Endodermal cell (in vitro differentiated cells): Measurements from ENCODE around the gene GPRIN1. TPM values are rescaled to one million over a fixed set of nuclear protein-coding genes. Genes with fewer than 3 reads are reported as not detected.

Source experiments
- DNase-seq: peaks from one replicate; pipeline ENCODE4 v3.0.0-alpha.2; 2017
- H3K27ac ChIP-seq: 2 replicates; pipeline ENCODE4 v1.5.1; 2013; ENCODE audit warnings: mild to moderate bottlenecking, low read depth, low read length, moderate library complexity
- H3K27me3 ChIP-seq: 2 replicates; pipeline ENCODE4 v1.6.1; 2013; ENCODE audit warnings: mild to moderate bottlenecking, low read length, moderate library complexity; ENCODE audit not compliant: insufficient read depth, control insufficient read depth, poor library complexity, severe bottlenecking
- H3K36me3 ChIP-seq: 2 replicates; pipeline ENCODE4 v1.7.0; 2013; ENCODE audit warnings: mild to moderate bottlenecking, low read length, moderate library complexity; ENCODE audit not compliant: control insufficient read depth, insufficient read depth
- H3K4me1 ChIP-seq: one replicate; pipeline ENCODE4 v1.7.0; 2013; ENCODE audit warnings: low read length; ENCODE audit not compliant: control insufficient read depth, insufficient read depth
- H3K4me3 ChIP-seq: 2 replicates; pipeline ENCODE4 v1.5.1; 2013; ENCODE audit warnings: mild to moderate bottlenecking, low read length, moderate library complexity
- H3K9ac ChIP-seq: 2 replicates; pipeline ENCODE4 v1.6.1; 2013; ENCODE audit warnings: mild to moderate bottlenecking, low read length, moderate library complexity; ENCODE audit not compliant: poor library complexity, severe bottlenecking; ENCODE audit errors: extremely low read depth
- H3K9me3 ChIP-seq: 2 replicates; pipeline ENCODE4 v1.6.1; 2013; ENCODE audit warnings: mild to moderate bottlenecking, low read length, moderate library complexity; ENCODE audit not compliant: control insufficient read depth
- H3K27ac Mint-ChIP-seq: 2 replicates; pipeline ENCODE4 v1.8.0; 2020; ENCODE audit warnings: mixed read lengths
- H3K27me3 Mint-ChIP-seq: 2 replicates; pipeline ENCODE4 v1.8.0; 2021; ENCODE audit warnings: mild to moderate bottlenecking, mixed read lengths; ENCODE audit not compliant: insufficient read depth
- H3K36me3 Mint-ChIP-seq: 2 replicates; pipeline ENCODE4 v1.8.0; 2020; ENCODE audit warnings: low read depth, mixed read lengths
- H3K4me1 Mint-ChIP-seq: 2 replicates; pipeline ENCODE4 v1.8.0; 2020; ENCODE audit warnings: mixed read lengths
- H3K4me3 Mint-ChIP-seq: 2 replicates; pipeline ENCODE4 v1.8.0; 2020; ENCODE audit warnings: mild to moderate bottlenecking, moderate library complexity, mixed read lengths
- H3K9me3 Mint-ChIP-seq: 2 replicates; pipeline ENCODE4 v1.8.0; 2020; ENCODE audit warnings: mild to moderate bottlenecking, mixed read lengths
- WGBS, 2 experiments: methylation state at CpG; one replicate each; pipeline versions ENCODE4 v1.1.5 to v1.1.7; 2013; ENCODE audit warnings: missing lambda C conversion rate in 2 of 2, mixed read lengths in 1 of 2; ENCODE audit not compliant: insufficient coverage in 1 of 2, insufficient read length in 1 of 2; 5-methylcytosine and 5-hydroxymethylcytosine counted together
- total RNA-seq, 2 donors: library from RNA; stranded (reverse); fragmentation: NEBNext Ultra II Directional in 1 of 2; extraction: Animal tissue kit (Norgen Biotek cat#: 25700) in 1 of 2; gene quantifications; 2 replicates in 1 of 2; 3 replicates in 1 of 2; pipeline ENCODE4 v1.2.1, GENCODE V29; 2021
- TF ChIP-seq, protein P1 (sequence below): fragments of 200-600 bp; sonication (generic); conservative IDR thresholded peaks from 2 replicates; pipeline ENCODE4 v1.5.0; 2021; ENCODE audit warnings: antibody characterized with exemption, mild to moderate bottlenecking

Gene GPRIN1
- total RNA-seq, 2 donors from 2014 or later: 4.5 to 4.9 TPM

DNA sequence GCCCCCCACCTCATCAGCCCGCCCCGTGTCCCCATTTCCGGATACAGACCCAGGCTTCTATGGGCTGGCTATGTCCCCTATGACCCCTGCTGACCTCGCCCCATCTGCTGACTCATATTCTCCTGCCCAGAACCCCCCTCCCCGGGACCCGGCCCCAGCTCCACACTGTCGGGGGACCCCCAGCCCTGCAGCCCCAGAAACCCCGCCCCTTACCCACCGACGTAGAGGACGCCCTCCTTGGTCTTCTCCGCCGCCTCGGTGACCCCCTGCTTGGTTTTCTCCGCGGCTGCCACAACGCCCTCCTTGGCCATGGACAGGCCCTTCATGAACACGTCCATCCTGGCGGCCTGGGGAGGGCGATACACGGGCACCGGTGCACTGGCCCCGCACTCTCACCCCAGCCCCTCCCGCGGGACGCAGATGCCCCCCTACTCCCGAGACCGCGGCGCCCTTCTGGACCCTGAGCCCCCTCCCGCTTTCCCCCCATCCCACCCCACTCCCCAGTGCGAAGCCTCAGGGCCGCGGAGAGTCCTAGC lies 19.4 kb upstream of the GPRIN1 start:
- no peak overlapping the region for H3K27ac Mint-ChIP-seq
- 9 to 18% methylated on average over 8 to 34 of the region's 34 CpGs for WGBS, 2 experiments
- Histone ChIP-seq H3K27me3 (peaks cover 70% of the 10 kb centered on the region), H3K4me3 (peak overlapping the region; percentile 74), H3K36me3 (no peaks in the 10 kb centered on the region), H3K9ac (no peak overlapping the region), H3K4me1 (no peaks in the 10 kb centered on the region), H3K27ac (no peak overlapping the region), H3K9me3 (no peaks in the 10 kb centered on the region)
- H3K9me3 Mint-ChIP-seq: no peaks in the 10 kb centered on the region
- peak overlapping the region; percentile 46 for H3K4me3 Mint-ChIP-seq
- TF ChIP-seq, protein P1, sequence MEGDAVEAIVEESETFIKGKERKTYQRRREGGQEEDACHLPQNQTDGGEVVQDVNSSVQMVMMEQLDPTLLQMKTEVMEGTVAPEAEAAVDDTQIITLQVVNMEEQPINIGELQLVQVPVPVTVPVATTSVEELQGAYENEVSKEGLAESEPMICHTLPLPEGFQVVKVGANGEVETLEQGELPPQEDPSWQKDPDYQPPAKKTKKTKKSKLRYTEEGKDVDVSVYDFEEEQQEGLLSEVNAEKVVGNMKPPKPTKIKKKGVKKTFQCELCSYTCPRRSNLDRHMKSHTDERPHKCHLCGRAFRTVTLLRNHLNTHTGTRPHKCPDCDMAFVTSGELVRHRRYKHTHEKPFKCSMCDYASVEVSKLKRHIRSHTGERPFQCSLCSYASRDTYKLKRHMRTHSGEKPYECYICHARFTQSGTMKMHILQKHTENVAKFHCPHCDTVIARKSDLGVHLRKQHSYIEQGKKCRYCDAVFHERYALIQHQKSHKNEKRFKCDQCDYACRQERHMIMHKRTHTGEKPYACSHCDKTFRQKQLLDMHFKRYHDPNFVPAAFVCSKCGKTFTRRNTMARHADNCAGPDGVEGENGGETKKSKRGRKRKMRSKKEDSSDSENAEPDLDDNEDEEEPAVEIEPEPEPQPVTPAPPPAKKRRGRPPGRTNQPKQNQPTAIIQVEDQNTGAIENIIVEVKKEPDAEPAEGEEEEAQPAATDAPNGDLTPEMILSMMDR: no peak
- no peaks in the 10 kb centered on the region for H3K36me3 Mint-ChIP-seq
- H3K27me3 Mint-ChIP-seq: peaks cover 83% of the 10 kb centered on the region
- H3K4me1 Mint-ChIP-seq: peaks cover 13% of the 10 kb centered on the region
- peak; percentile 60 for DNase-seq

DNA sequence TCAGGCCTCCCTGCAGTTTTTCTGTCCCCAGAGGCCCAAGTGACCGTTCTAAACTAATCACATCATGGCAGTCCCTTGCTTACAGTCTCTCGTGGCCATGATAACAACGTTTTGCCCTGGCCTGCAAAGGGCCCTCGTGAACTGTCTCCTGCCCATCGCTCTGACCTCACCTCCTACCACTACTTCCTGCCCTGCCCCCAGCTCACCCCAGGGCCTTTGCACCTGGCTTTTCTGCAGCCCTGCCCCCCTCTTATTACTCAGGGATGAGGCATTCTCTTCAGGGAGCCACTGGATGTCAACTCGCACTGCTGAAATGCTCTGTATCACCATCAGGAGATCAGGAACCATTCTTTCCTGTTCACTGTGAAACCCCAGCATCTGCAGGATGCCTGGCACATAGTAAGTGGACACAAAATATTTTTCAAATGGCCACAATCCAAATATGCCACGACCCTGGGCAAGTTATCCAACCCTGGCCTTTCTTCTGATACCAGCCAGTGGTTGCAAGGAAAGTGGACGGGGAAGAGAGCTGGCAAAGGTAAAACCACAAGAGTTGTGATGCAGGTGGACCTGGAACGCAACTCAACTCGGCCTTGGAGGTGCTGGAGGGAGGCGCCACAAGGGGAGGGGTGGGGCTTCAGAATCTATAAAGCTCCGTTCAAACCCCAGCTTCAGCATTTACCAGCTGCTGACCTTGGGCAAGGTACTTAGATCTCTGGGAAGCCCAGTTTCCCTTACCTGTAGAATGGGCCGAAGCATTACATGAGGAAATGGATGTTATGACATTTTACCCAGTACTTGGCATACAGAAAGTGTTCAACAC lies 18.7 kb upstream of the GPRIN1 start:
- Histone ChIP-seq H3K4me1 (no peaks in the 10 kb centered on the region), H3K4me3 (no peak overlapping the region), H3K27me3 (peaks cover 72% of the 10 kb centered on the region), H3K27ac (no peak overlapping the region), H3K36me3 (no peaks in the 10 kb centered on the region), H3K9ac (no peak overlapping the region), H3K9me3 (no peaks in the 10 kb centered on the region)
- TF ChIP-seq, protein P1: no peak
- Mint-ChIP-seq H3K27ac (no peak overlapping the region), H3K9me3 (no peaks in the 10 kb centered on the region), H3K36me3 (no peaks in the 10 kb centered on the region), H3K27me3 (peaks cover 84% of the 10 kb centered on the region), H3K4me1 (peaks cover 6% of the 10 kb centered on the region), H3K4me3 (peak overlapping the region; percentile 46)
- no peak for DNase-seq
- 63 to 65% methylated on average over 11 to 13 of the region's 13 CpGs for WGBS, 2 experiments

DNA sequence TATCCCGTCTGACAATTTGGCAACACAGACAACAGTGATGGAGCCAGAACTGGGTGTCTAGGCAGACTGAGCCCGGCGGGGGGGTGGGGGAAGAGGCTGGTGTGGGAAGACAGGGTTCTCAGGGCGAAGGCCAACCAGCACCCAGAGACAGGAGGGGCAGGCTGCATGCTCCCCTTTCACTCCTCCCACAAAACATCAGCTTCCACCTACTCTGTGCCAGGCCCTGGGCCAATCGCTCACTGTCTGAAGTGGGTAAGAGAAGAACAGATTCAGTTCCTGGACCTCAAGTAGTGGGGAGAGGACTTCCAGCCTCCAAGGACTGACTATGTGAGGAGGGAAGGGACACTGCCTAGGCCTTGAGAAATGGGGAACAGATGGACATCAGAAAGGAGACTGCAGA lies 17.6 kb upstream of the GPRIN1 start:
- Histone ChIP-seq H3K27me3 (peaks cover 76% of the 10 kb centered on the region), H3K9ac (no peak overlapping the region), H3K4me1 (no peaks in the 10 kb centered on the region), H3K36me3 (no peaks in the 10 kb centered on the region), H3K9me3 (no peaks in the 10 kb centered on the region), H3K4me3 (no peak overlapping the region), H3K27ac (no peak overlapping the region)
- 81% methylated on average over 5 of the region's 5 CpGs; no CpG with 5 or more reads in 1 of the 2 experiments for WGBS, 2 experiments
- H3K4me1 Mint-ChIP-seq: peaks cover 4% of the 10 kb centered on the region
- no peak for DNase-seq
- TF ChIP-seq, protein P1: no peak
- H3K27me3 Mint-ChIP-seq: peaks cover 80% of the 10 kb centered on the region
- no peaks in the 10 kb centered on the region for H3K36me3 Mint-ChIP-seq
- H3K4me3 Mint-ChIP-seq: no peak overlapping the region
- H3K27ac Mint-ChIP-seq: no peak overlapping the region
- H3K9me3 Mint-ChIP-seq: no peaks in the 10 kb centered on the region
